HG03565 (cell line): ENCODE data around the gene SERGEF.
"Not testable (repeated sequence)": the region's sequence is repeated elsewhere in the genome, so short reads cannot be mapped to it uniquely, and the experiment has no call there.

Experiments
- ATAC-seq: cut with Tn5 transposase; IDR thresholded peaks from one replicate; pipeline ENCODE4 v1.9.1; 2021; ENCODE audit warnings: mild to moderate bottlenecking, moderate library complexity; ENCODE audit not compliant: unreplicated experiment

The SERGEF gene

GRCh38 chr11:17868398-17868797 is 144.4 kb downstream of the SERGEF start:
- ATAC-seq, result not testable (repeated sequence)

DNA sequence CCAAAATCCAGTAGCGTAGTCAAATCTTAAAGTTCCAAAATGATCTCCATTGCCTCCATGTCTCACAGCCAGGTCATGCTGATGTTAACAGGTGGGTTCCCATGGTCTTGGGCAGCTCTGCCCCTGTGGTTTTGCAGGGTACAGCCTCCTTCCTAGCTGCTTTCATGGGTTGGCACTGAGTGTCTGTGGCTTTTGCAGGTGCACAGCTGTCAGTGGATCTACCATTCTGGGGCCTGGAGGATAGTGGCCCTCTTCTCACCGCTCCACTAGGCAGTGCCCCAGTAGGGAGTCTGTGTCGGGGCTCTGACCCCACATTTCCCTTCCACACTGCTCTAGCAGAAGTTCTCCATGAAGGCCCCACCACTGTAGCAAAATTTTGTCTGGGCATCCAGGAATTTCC is 145.5 kb downstream of the SERGEF start:
- no peak for ATAC-seq

DNA sequence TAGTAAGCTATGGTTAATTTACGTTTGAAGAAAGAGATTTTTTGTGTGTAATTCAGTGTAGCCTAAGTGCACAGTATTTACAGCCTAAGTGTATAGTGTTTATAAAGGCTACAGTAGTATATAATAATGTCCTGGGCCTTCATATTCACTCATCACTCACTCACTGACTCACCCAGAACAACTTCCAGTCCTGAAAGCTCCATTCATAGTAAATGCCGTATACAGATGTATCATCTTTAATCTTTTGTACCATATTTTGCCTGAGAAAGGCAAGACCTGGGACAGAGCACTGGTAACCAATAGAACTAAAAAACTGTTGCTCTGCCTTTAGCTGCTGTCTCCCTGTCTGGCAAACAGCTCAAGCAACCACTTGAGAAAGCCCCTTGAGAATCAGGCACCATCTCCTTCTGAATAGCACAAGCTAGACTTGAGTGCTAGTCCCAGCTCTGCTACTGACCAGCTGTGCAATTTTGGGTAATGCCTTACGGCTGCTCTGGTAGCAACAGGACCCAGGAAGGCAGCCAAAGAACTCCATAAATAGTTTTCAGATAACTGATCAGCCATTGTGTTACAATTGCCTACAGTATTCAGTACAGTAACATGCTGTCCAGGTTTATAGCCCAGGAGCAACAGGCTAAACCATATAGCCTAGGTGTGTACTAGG is 146.9 kb downstream of the SERGEF start:
- ATAC-seq, result no peak

DNA sequence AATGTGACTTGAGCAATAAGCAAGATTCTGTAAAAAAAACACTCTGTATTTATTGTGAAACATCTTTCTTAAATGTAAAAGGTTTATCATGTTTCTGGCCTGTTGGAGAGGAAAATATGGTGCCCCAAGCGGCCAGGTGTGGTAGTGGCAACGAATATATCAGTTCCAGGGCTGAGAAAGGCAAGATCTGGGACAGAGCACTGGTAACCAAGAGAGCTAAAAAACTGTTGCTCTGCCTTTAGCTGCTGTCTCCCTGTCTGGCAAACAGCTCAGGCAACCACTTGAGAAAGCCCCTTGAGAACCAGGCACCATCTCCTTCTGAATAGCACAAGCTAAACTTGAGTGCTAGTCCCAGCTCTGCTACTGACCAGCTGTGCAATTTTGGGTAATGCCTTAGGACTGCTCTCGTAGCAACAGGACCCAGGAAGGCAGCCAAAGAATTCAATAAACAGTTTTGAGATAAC is 148.3 kb downstream of the SERGEF start:
- ATAC-seq, result no peak

DNA sequence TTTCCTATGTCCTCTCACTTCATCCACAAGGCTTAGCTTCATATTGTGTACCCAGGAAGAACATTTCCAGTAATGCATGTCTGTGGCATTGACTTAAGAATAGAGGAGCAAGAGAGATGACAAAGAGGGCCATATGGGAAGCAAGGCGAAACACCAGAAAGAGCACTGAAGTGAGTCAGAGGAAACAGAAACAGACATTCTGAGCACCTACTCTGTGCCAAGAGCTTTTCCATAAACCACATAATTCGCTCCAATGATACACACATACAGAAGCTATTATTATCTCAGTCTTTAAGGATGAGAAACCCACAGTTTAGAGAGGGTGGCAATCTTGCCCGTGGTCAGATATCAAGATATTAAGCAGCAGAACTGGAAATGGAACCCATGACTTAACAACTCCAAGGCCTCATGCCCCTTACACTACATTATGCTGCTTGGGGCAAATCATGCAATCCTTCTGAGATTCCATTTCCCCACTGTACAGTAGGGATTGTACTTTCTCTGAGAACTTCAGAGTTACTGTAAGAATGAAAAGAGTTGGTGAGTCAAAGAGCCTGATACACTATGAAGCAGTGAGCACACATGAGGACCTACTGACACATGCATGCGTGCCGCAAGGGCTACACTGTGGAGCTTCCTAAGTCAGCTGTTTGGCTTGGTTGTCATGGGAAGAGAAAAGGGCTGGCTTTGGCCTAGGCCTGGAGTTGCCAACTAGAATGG is 151.7 kb downstream of the SERGEF start:
- ATAC-seq, result no peak

DNA sequence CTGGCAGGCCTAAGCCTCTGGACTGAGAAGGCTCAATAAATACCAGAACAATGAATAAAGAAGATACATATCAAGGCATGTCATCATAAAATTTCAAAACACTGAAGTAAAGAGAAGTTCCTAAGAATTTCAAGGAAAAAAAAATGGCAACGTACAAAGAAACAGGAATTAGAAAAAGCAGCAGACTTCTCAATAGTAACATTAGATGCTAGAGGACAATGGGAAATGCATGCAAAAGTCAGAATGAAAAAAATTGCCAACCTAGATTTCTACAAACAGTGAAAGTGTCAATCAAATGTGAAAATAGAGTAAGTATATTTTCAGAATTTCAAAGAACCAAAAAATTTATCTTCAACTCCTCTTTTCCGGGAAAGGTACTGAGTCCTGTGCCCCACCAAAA is 153.3 kb downstream of the SERGEF start:
- no peak for ATAC-seq

GRCh38 chr11:17855531-17856290 is 157.1 kb downstream of the SERGEF start:
- ATAC-seq, result peak; percentile 46

- no peak for ATAC-seq
Measured at GRCh38 chr11:17853280-17853679, 159.6 kb downstream of the SERGEF start.

DNA sequence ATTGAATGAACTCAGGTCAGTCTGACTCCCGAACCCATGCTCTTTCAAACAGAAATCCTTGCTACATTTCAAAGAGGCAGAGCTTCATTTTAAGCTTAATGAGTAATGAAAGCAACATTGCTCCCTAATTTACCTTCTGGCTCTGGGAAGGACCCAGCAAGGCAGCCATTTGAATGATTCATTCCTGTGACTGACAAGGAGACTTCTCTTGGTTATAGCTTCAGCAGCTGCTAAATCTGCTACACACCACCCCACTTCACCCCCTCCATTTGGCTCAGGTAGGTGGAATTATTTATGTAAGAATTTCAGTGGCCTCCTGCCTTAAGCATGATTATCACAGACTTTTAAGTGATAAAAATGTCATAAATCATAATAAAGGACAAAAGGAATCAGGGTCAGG is 160.6 kb downstream of the SERGEF start:
- ATAC-seq, result no peak

- no peak for ATAC-seq
Measured at GRCh38 chr11:17851697-17852096, 161.2 kb downstream of the SERGEF start.

GRCh38 chr11:17850336-17850735 is 162.5 kb downstream of the SERGEF start:
- no peak for ATAC-seq

GRCh38 chr11:17848715-17849114 is 164.1 kb downstream of the SERGEF start:
- ATAC-seq, result no peak

DNA sequence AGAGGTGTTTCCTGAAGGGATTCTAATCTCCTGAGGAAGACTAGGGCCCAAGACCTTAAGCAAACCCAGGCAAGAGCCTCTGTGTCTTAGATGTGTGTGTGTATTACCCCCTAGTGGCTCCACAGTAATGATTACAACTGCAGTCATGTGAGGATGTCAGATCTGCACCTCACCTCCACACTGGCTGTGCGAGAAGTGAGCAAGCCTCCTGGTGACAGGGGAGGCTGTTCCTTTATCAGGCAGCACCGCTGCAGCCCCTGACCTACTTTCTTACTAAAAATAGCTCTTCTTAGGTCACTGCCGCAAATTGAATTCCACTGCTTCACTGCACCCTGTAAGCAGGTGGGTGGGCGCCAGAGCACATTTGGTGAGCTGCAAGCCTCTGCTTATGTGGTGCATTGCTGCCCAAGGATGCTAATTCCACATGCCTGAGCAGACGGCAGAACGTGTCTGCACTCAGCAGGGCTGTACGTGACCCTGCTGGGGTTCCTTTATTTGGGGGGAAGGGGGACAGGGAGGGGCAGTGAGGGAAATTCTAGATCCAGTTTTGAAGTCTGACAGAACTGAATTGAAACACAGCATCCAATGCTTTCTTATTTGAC is 165.9 kb downstream of the SERGEF start:
- ATAC-seq, result no peak

DNA sequence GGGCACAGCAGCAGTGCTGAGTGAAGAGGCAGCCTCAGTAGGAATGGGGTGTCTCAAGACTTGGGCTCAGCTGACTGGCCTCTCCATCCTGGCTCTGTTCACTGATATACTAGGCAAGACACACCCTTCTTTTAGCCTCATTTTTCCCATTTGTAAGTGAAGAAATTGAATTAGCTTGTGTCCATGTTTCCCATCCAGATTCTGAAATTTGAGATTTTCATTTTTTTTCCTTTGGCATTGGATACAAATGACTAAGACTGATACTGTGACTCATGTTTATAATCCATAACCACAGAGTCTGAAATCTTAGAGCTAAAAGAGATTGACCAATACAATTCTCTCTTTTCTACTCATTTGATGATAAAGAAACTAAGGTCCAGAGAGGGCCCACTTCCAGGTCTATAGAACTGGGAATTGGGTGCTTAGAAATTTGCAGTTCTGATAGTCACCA is 167.4 kb downstream of the SERGEF start:
- no peak for ATAC-seq

GRCh38 chr11:17840101-17840548 is 172.7 kb downstream of the SERGEF start:
- ATAC-seq, result no peak

DNA sequence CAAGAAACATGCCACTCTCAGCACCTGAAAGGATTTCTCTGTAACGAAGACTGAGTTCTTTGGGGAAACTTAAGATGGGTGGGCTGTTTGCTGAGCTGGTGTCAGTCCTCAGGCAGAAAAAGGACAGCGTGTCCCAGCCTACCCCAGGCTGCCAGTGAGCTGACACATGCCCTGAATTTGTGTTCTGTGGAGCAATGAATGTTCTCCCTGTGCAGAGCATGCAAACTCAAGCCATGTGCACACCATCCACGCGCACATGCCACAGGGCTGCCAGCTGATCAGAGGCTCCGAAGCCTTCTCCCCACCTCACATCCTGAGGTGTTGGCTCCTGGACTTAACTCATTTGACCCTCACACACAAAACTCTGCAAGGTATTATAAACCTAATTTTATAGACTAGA is 173.4 kb downstream of the SERGEF start:
- ATAC-seq, result no peak

GRCh38 chr11:17838102-17838501 is 174.7 kb downstream of the SERGEF start:
- no peak for ATAC-seq

- ATAC-seq, result no peak
Measured at GRCh38 chr11:17831883-17832282, 181.0 kb downstream of the SERGEF start.

GRCh38 chr11:17831228-17831627 is 181.6 kb downstream of the SERGEF start:
- ATAC-seq, result no peak

- no peak for ATAC-seq
Measured at GRCh38 chr11:17828311-17828751, 184.5 kb downstream of the SERGEF start.

DNA sequence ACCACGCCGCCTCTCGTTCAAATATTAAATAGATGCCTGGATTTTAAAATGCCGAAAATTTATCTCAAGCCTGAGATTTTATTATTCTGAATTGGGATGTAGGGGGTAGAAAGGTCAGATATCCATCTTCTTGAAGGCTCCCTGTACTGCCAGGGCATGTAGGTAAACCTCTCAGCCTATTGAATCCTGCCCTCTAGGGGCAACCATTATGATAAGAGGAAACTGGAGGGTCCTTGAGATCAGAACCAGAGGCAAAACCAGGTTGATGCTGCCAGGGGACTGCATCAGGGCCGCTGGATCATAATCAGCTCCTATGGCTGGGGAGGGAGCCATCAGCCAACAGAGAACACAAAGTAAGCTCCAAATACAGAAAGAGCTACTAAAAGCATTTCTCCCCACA is 185.8 kb downstream of the SERGEF start:
- ATAC-seq, result no peak
